NCI-H526 treated with DMSO at 0.1 percent for 48 hours (cell line): ENCODE measurements around the gene HACD2.
A peak's percentile ranks its signal among the peaks of the same experiment; 100 is the strongest.
"Not testable (repeated sequence)": the region's sequence is repeated elsewhere in the genome, so short reads cannot be mapped to it uniquely, and the experiment has no call there.

Source experiments
- DNase-seq: peaks from one replicate; lab custom pipeline; 2025; lab: John Stamatoyannopoulos, UW

Gene HACD2

GRCh38 chr3:123584988-123585937 is at the start of gene HACD2:
HACD2 (minus strand) TSS chr3:123585053; CDS start chr3:123585027, 26 bp downstream.
- DNase-seq: peak; percentile 96

GRCh38 chr3:123634149-123635051 is 49.5 kb upstream of the HACD2 start:
- DNase-seq: no peak

- no peak for DNase-seq
These were observed 48.7 kb upstream of the HACD2 start for GRCh38 chr3:123633530-123633929.

- DNase-seq: no peak
These were observed 47.4 kb upstream of the HACD2 start for GRCh38 chr3:123632161-123632655.

- DNase-seq: no peak
These were observed 44.8 kb upstream of the HACD2 start for GRCh38 chr3:123629747-123630047.

GRCh38 chr3:123628996-123629746 is 44.3 kb upstream of the HACD2 start:
- no peak for DNase-seq

- no peak for DNase-seq
These were observed 43.1 kb upstream of the HACD2 start for GRCh38 chr3:123627673-123628670.

GRCh38 chr3:123626881-123627280 is 42.0 kb upstream of the HACD2 start:
- no peak for DNase-seq

- DNase-seq: no peak
These were observed 39.4 kb upstream of the HACD2 start for GRCh38 chr3:123624302-123624701.

- no peak for DNase-seq
These were observed 38.6 kb upstream of the HACD2 start for GRCh38 chr3:123623346-123623880.

- DNase-seq: no peak
These were observed 37.9 kb upstream of the HACD2 start for GRCh38 chr3:123622766-123623165.

- DNase-seq: no peak
These were observed 37.0 kb upstream of the HACD2 start for GRCh38 chr3:123621850-123622189.

GRCh38 chr3:123621186-123621849 is 36.5 kb upstream of the HACD2 start:
- DNase-seq: no peak

- DNase-seq: no peak
These were observed 35.5 kb upstream of the HACD2 start for GRCh38 chr3:123620343-123620742.

- no peak for DNase-seq
These were observed 34.1 kb upstream of the HACD2 start for GRCh38 chr3:123618768-123619484.

- DNase-seq: no peak
These were observed 33.3 kb upstream of the HACD2 start for GRCh38 chr3:123618076-123618708.

GRCh38 chr3:123616593-123616992 is 31.7 kb upstream of the HACD2 start:
- DNase-seq: no peak

- DNase-seq: no peak
These were observed 28.7 kb upstream of the HACD2 start for GRCh38 chr3:123613543-123613942.

- not testable (repeated sequence) for DNase-seq
These were observed 26.8 kb upstream of the HACD2 start for GRCh38 chr3:123611674-123612073.
